Stomach (tissue), 4 donors: ENCODE data around the gene POC1B.

Source experiments
- CTCF ChIP-seq, 7 experiments: fragments of 450-650 bp in 4 of 7; fragments of 200-600 bp in 3 of 7; sonication (generic) in 3 of 7; IDR thresholded peaks; one replicate each; pipeline ENCODE4 v1.5.1; 2016 to 2019; ENCODE audit warnings: antibody characterized with exemption in 7 of 7, control low read depth in 2 of 7, mild to moderate bottlenecking in 1 of 7
- POLR2AphosphoS5 ChIP-seq, 3 donors: sonication (generic); formaldehyde crosslinking; IDR thresholded peaks; one replicate each; pipeline ENCODE4 v1.6.1; 2016; ENCODE audit warnings: antibody characterized with exemption in 3 of 3

GRCh38 chr12:89477633-89478279 is 48.1 kb downstream of the POC1B start:
- TF ChIP-seq CTCF (IDR thresholded peaks at IDR 0.05) = no peak
- no peak for TF ChIP-seq POLR2AphosphoS5 (IDR thresholded peaks at IDR 0.05)
